Uterus (tissue), 4 donors: Measurements from ENCODE around the gene SNRNP25. TPM values are rescaled to one million over a fixed set of nuclear protein-coding genes. Genes with fewer than 3 reads are reported as not detected.

Experiments
- microRNA-seq: library from miRNA; unstranded; fragments of <30 nt; microRNA quantifications from one replicate; pipeline ENCODE4, GENCODE V29; 2016; ENCODE audit warnings: borderline microRNAs expressed, borderline replicate concordance
- small RNA-seq: library from RNA; depleted of rRNA; stranded (forward); fragments of <200 nt; gene quantifications from one replicate; pipeline ENCODE3, GENCODE V24; 2016
- total RNA-seq, 4 donors: library from RNA; depleted of rRNA in 3 of 4; stranded (reverse); fragments of >200 nt in 3 of 4; gene quantifications; one replicate each; pipeline versions ENCODE4 v1.1.0 to v1.2.4, GENCODE V29; 2014 to 2023
- donor health status: DM: yes; HTN: yes; CAD: no.

The SNRNP25 gene
- total RNA-seq, 4 donors from 2014 or later, result 8.0 to 38.4 (median 21.6) TPM

Small RNA genes within 50 kb of the gene (microRNA-seq; reads per million reads assigned to microRNA genes)
- gene MIR6859-4, result not detected

Small RNA genes within 50 kb of the gene (small RNA-seq; reads per million reads assigned to genes)
- gene MIR6859-4, result not detected
- not detected for gene Z69720.2

Other genes starting within 250 kb of the SNRNP25 start
- gene POLR3K, start 220 bp upstream of the SNRNP25 start, total RNA-seq, result 10 to 100 TPM in 1 of 4 donors, 1 to 10 TPM in 2, under 1 TPM in 1; 0.51 to 12.3 (median 4.0) TPM
- gene RHBDF1, start 18.8 kb downstream of the SNRNP25 start, total RNA-seq, result 10 to 100 TPM; 14.7 to 79.0 (median 31.1) TPM
- 100 to 1,000 TPM in 1 of 4 donors, 10 to 100 TPM in 3; 35.7 to 305 (median 63.7) TPM for gene MPG, start 24.4 kb downstream of the SNRNP25 start, total RNA-seq
- gene NPRL3, start 84.8 kb downstream of the SNRNP25 start, total RNA-seq, result 10 to 100 TPM; 13.9 to 34.8 (median 18.7) TPM
- gene HBZ, start 98.8 kb downstream of the SNRNP25 start, total RNA-seq, result under 1 TPM in 1 of 4 donors, not detected in 3; 0.76 TPM
- gene HBM, start 112.2 kb downstream of the SNRNP25 start, total RNA-seq, result 1 to 10 TPM in 1 of 4 donors, not detected in 3; 1.4 TPM
- gene HBA2, start 119.0 kb downstream of the SNRNP25 start, total RNA-seq, result 100 to 1,000 TPM in 3 of 4 donors, 10 to 100 TPM in 1; 52.8 to 638 (median 317) TPM
- gene HBA1, start 122.9 kb downstream of the SNRNP25 start, total RNA-seq, result 100 to 1,000 TPM in 3 of 4 donors, 10 to 100 TPM in 1; 42.0 to 398 (median 263) TPM
- 1 to 10 TPM in 1 of 4 donors, not detected in 3; 4.1 TPM for gene HBQ1, start 126.6 kb downstream of the SNRNP25 start, total RNA-seq
- gene LUC7L, start 175.6 kb downstream of the SNRNP25 start, total RNA-seq, result 100 to 1,000 TPM in 2 of 4 donors, 10 to 100 TPM in 2; 47.6 to 118 (median 93.9) TPM
- 10 to 100 TPM in 2 of 4 donors, 1 to 10 TPM in 2; 5.6 to 65.5 (median 30.1) TPM for gene FAM234A, start 181.0 kb downstream of the SNRNP25 start, total RNA-seq
- gene RGS11, start 222.1 kb downstream of the SNRNP25 start, total RNA-seq, result 1 to 10 TPM in 3 of 4 donors, not detected in 1; 1.1 to 2.4 (median 2.3) TPM
- gene ARHGDIG, start 226.8 kb downstream of the SNRNP25 start, total RNA-seq, result 1 to 10 TPM in 1 of 4 donors, not detected in 3; 2.1 TPM
- gene PDIA2, start 229.3 kb downstream of the SNRNP25 start, total RNA-seq, result under 1 TPM in 1 of 4 donors, not detected in 3; 0.97 TPM